HepG2 (cell line): Measurements from ENCODE around the gene ATP11A. TPM values are rescaled to one million over a fixed set of nuclear protein-coding genes. Genes with fewer than 3 reads are reported as not detected.
A peak's percentile ranks its signal among the peaks of the same experiment; 100 is the strongest.

Experiments
- ATF4 ChIP-seq, 2 experiments: fragments of 450-650 bp in 1 of 2; sonication (generic) in 1 of 2; formaldehyde crosslinking; IDR thresholded peaks; 2 replicates each; pipeline versions ENCODE4 v1.5.0 to v1.8.0; 2020 to 2022; ENCODE audit warnings: mild to moderate bottlenecking in 1 of 2, missing genetic modification reagents in 1 of 2
- ATF7-NPFF ChIP-seq: sonication (generic); formaldehyde crosslinking; IDR thresholded peaks from 2 replicates; pipeline ENCODE4 v1.8.1; 2023; ENCODE audit warnings: mild to moderate bottlenecking, low read depth, missing genetic modification reagents, moderate library complexity
- GLI4 ChIP-seq: sonication (generic); formaldehyde crosslinking; IDR thresholded peaks from 2 replicates; pipeline ENCODE4 v1.5.1; 2020; ENCODE audit warnings: missing genetic modification reagents, mild to moderate bottlenecking, moderate library complexity, borderline replicate concordance
- IRF2 ChIP-seq: IDR thresholded peaks from 2 replicates; pipeline ENCODE4 v1.6.1; 2018; ENCODE audit warnings: missing genetic modification reagents, missing compliant biosample characterization
- JUN ChIP-seq: sonication (generic); formaldehyde crosslinking; IDR thresholded peaks from 2 replicates; pipeline ENCODE4 v1.4.0; 2020; ENCODE audit warnings: mild to moderate bottlenecking, missing genetic modification reagents
- KLF12 ChIP-seq: sonication (generic); formaldehyde crosslinking; IDR thresholded peaks from 2 replicates; pipeline ENCODE4 v1.4.0; 2020; ENCODE audit warnings: missing genetic modification reagents, borderline replicate concordance
- MED13 ChIP-seq: sonication (generic); formaldehyde crosslinking; IDR thresholded peaks from 2 replicates; pipeline ENCODE4 v1.5.0; 2020; ENCODE audit warnings: missing genetic modification reagents
- MEF2D ChIP-seq: sonication (generic); formaldehyde crosslinking; IDR thresholded peaks from 2 replicates; pipeline ENCODE4 v1.5.1; 2020; ENCODE audit warnings: mild to moderate bottlenecking, missing genetic modification reagents
- MEIS2 ChIP-seq: sonication (generic); formaldehyde crosslinking; IDR thresholded peaks from 2 replicates; pipeline ENCODE4 v1.9.0; 2021; ENCODE audit warnings: mild to moderate bottlenecking, missing genetic modification reagents
- NFE2L2 ChIP-seq: fragments of 150-350 bp; IDR thresholded peaks from 2 replicates; pipeline ENCODE4 v1.6.1; 2014; ENCODE audit warnings: low read length
- PHF21A ChIP-seq: sonication (generic); formaldehyde crosslinking; IDR thresholded peaks from 2 replicates; pipeline ENCODE4 v1.5.0; 2020; ENCODE audit warnings: mild to moderate bottlenecking, missing genetic modification reagents
- PHF5A ChIP-seq: IDR thresholded peaks from one replicate; pipeline ENCODE4 v1.6.1; 2018; ENCODE audit warnings: low read depth, missing genetic modification reagents; ENCODE audit not compliant: unreplicated experiment
- SOX5 ChIP-seq: IDR thresholded peaks from 2 replicates; pipeline ENCODE4 v1.6.1; 2016; ENCODE audit warnings: borderline replicate concordance
- SRSF9 ChIP-seq: fragments of 200-400 bp; formaldehyde crosslinking; IDR thresholded peaks from 2 replicates; pipeline ENCODE4 v1.6.1; 2018; ENCODE audit warnings: borderline replicate concordance, mild to moderate bottlenecking, low read depth, low read length; ENCODE audit not compliant: insufficient read depth, poor library complexity, severe bottlenecking
- TAF1 ChIP-seq: sonication (generic); formaldehyde crosslinking; IDR thresholded peaks from 2 replicates; pipeline ENCODE4 v1.4.0; 2020; ENCODE audit warnings: missing genetic modification reagents
- TAF15 ChIP-seq: fragments of 200-400 bp; formaldehyde crosslinking; IDR thresholded peaks from one replicate; pipeline ENCODE4 v1.6.1; 2018; ENCODE audit warnings: mild to moderate bottlenecking, low read depth, low read length; ENCODE audit not compliant: poor library complexity, severe bottlenecking
- ZEB1 ChIP-seq: IDR thresholded peaks from 2 replicates; pipeline ENCODE4 v1.6.1; 2012; ENCODE audit warnings: mild to moderate bottlenecking, low read depth, inconsistent platforms; ENCODE audit not compliant: insufficient replicate concordance
- ZNF33B ChIP-seq: sonication (generic); formaldehyde crosslinking; IDR thresholded peaks from 2 replicates; pipeline ENCODE4 v1.5.1; 2020; ENCODE audit warnings: mild to moderate bottlenecking, missing genetic modification reagents
- ZNF34 ChIP-seq: sonication (generic); formaldehyde crosslinking; IDR thresholded peaks from 2 replicates; pipeline ENCODE4 v1.4.0; 2020; ENCODE audit warnings: mild to moderate bottlenecking, missing genetic modification reagents, borderline replicate concordance
- ZNF781 ChIP-seq: sonication (generic); formaldehyde crosslinking; IDR thresholded peaks from 2 replicates; pipeline ENCODE4 v1.5.1; 2020; ENCODE audit warnings: borderline replicate concordance, mild to moderate bottlenecking, missing genetic modification reagents; ENCODE audit errors: not compliant biosample characterization
- polyA plus RNA-seq, 8 experiments: library from polyadenylated mRNA; depleted of rRNA in 3 of 8; stranded (reverse) in 7 of 8; unstranded in 1 of 8; fragments of >200 nt; fragmentation: Illumina TruSeq in 4 of 8; extraction: Trizol in 4 of 8; gene quantifications; 2 replicates each; pipeline versions ENCODE4 v1.2.1 to v1.2.3, GENCODE V29; 2011 to 2016; ENCODE audit warnings: low read depth in 4 of 8, missing spikeins in 1 of 8, mixed read lengths in 1 of 8; ENCODE audit not compliant: insufficient read depth in 1 of 8
- total RNA-seq, 5 experiments: library from RNA; depleted of rRNA; stranded (reverse); fragments of >200 nt; fragmentation: Illumina TruSeq; extraction: Trizol; gene quantifications; 2 replicates each; pipeline ENCODE4 v1.2.3, GENCODE V29; 2016; ENCODE audit warnings: low read depth in 1 of 5
- TF ChIP-seq, protein P1 (sequence below): sonication (generic); formaldehyde crosslinking; IDR thresholded peaks from 2 replicates; pipeline ENCODE4 v1.5.1; 2020; ENCODE audit warnings: mild to moderate bottlenecking, missing genetic modification reagents

The ATP11A gene
- total and polyA plus RNA-seq, 2 of the 13 experiments (the other 11 are each of a cell fraction or from before 2014, with no cell fraction given) = 18.4 to 20.1 TPM

DNA sequence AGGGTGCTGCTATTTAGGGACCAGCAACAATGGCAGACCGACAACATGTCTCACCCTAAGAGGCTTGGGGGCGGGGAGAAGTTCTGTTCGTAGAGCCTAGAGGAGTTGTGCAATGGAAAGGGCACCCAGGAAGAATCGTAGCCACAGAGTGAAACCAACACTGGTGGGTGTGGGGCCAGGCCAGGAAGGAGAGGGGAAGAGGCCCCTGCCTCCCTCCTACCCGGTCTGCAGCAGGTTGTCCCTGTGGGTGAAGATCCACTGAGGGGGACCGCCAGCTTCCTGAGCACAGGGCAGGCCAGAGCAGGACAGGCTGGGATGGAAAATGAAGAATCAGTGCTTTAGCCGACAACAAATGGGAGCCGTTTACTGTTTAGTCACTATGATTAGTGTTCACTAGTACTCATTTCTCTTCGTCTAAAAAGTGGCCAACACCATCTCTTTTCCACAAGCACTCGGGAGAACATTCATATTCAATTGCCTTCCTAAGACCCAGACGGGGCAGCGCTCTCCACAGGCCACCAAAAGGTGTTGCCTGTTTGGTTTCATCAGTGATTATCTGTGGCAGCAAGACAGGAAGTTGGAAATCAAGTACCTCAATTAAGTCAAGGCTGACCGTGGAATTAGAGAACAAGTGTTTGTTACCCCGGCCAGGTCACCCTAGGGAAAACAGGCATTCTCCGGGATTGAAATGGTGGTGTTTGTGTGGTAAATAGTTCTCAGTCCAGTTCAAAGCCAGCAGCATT lies 1.1 kb upstream of the ATP11A start (continued):
- TF ChIP-seq IRF2 = no peak
- no peak for TF ChIP-seq MEIS2 (CRISPR knock-in tag)
- no peak for TF ChIP-seq ZNF781 (CRISPR knock-in tag)
- no peak for TF ChIP-seq ATF4 (CRISPR knock-in tag; IDR thresholded peaks at IDR 0.05)
- no peak for TF ChIP-seq GLI4 (CRISPR knock-in tag)
- no peak for TF ChIP-seq TAF1 (CRISPR knock-in tag)
- no peak for TF ChIP-seq MED13 (CRISPR knock-in tag)
- TF ChIP-seq SRSF9 = no peak
- TF ChIP-seq PHF5A (CRISPR knock-in tag) = no peak
- no peak for TF ChIP-seq KLF12 (CRISPR knock-in tag)
- TF ChIP-seq NFE2L2 = no peak
- no peak for TF ChIP-seq ATF7-NPFF (CRISPR knock-in tag)
- TF ChIP-seq ZNF34 (CRISPR knock-in tag) = no peak
- TF ChIP-seq ZNF33B (CRISPR knock-in tag) = no peak
- TF ChIP-seq MEF2D (CRISPR knock-in tag) = no peak
- TF ChIP-seq, protein P1, sequence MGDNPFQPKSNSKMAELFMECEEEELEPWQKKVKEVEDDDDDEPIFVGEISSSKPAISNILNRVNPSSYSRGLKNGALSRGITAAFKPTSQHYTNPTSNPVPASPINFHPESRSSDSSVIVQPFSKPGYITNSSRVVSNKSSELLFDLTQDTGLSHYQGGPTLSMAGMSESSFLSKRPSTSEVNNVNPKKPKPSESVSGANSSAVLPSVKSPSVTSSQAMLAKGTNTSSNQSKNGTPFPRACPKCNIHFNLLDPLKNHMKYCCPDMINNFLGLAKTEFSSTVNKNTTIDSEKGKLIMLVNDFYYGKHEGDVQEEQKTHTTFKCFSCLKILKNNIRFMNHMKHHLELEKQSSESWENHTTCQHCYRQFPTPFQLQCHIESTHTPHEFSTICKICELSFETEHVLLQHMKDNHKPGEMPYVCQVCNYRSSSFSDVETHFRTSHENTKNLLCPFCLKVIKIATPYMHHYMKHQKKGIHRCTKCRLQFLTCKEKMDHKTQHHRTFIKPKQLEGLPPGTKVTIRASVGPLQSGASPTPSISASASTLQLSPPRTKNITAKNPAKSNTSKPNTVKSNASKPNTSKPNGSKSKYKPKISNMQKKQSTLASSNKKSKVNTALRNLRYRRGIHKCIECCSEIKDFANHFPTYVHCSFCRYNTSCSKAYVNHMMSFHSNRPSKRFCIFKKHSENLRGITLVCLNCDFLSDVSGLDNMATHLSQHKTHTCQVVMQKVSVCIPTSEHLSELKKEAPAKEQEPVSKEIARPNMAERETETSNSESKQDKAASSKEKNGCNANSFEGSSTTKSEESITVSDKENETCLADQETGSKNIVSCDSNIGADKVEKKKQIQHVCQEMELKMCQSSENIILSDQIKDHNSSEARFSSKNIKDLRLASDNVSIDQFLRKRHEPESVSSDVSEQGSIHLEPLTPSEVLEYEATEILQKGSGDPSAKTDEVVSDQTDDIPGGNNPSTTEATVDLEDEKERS (CRISPR knock-in tag) = 0 out of 2 replicates have a peak, but pooled peaks have one; percentile 11
- TF ChIP-seq PHF21A = 0 out of 2 replicates have a peak, but pooled peaks have one; percentile 21
- TF ChIP-seq TAF15 = no peak
- TF ChIP-seq JUN (CRISPR knock-in tag) = no peak
- peak; percentile 19; the same call in 1 of the 2 replicates for TF ChIP-seq SOX5 (CRISPR knock-in tag)
- no peak for TF ChIP-seq ZEB1
